ENCODE data around the gene CTNND1. TPM values are rescaled to one million over a fixed set of nuclear protein-coding genes. Genes with fewer than 3 reads are reported as not detected.

CTNND1 gene
- total RNA-seq, 1 donor = 199 TPM

DNA sequence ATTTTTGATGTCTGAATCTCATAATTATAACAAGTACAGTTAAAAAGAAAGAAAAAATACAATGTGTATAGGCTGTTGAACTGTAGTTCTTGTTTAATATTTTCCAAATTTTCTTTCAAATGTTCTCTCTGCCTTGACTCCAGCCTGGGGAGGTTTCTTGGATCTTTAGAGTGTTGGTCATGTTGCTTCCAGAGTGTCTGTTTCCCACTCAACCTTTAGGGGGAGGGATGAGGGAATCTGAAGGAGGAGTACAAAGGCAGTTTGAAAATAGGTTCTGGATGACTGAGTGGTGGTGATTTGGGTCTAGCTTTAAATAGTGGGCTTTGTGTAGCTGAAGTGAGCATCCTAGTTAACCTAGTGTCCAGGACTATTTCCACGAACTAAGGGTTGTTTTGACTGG lies 2.0 kb downstream of the CTNND1 start:
- peak overlapping the region; percentile 82 for H3K4me3 ChIP-seq (ENCODE audit: low read depth, low read length)
- TF ChIP-seq, protein P1, sequence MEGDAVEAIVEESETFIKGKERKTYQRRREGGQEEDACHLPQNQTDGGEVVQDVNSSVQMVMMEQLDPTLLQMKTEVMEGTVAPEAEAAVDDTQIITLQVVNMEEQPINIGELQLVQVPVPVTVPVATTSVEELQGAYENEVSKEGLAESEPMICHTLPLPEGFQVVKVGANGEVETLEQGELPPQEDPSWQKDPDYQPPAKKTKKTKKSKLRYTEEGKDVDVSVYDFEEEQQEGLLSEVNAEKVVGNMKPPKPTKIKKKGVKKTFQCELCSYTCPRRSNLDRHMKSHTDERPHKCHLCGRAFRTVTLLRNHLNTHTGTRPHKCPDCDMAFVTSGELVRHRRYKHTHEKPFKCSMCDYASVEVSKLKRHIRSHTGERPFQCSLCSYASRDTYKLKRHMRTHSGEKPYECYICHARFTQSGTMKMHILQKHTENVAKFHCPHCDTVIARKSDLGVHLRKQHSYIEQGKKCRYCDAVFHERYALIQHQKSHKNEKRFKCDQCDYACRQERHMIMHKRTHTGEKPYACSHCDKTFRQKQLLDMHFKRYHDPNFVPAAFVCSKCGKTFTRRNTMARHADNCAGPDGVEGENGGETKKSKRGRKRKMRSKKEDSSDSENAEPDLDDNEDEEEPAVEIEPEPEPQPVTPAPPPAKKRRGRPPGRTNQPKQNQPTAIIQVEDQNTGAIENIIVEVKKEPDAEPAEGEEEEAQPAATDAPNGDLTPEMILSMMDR (IDR thresholded peaks at IDR 0.05; ENCODE audit: insufficient read depth, low read depth, low read length) = peak; percentile 52
- peak; percentile 50 for DNase-seq (ENCODE audit: low read depth)

DNA sequence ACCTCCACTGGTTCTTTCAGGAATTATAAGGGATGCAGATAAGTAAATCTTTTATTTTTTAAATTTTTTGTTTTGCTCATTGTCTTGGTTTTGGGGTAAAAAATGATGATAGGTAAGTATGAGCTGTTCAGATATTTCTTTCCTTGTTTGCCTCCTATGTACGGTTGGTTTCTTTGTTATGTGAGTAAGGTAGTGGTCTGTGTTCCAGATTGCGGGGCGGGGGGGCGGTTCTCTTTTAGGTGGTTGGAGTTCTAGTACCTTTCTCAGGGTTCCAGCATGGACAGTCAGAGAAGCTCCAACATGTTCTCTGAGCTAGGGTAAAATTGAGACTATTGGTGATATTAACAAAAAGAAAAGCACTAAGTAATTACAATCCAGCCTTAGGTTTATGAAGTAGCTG lies 2.4 kb downstream of the CTNND1 start:
- no peak for DNase-seq (ENCODE audit: low read depth)
- TF ChIP-seq, protein P1 (IDR thresholded peaks at IDR 0.05; ENCODE audit: insufficient read depth, low read depth, low read length) = no peak
- peak overlapping the region; percentile 82 for H3K4me3 ChIP-seq (ENCODE audit: low read depth, low read length)

DNA sequence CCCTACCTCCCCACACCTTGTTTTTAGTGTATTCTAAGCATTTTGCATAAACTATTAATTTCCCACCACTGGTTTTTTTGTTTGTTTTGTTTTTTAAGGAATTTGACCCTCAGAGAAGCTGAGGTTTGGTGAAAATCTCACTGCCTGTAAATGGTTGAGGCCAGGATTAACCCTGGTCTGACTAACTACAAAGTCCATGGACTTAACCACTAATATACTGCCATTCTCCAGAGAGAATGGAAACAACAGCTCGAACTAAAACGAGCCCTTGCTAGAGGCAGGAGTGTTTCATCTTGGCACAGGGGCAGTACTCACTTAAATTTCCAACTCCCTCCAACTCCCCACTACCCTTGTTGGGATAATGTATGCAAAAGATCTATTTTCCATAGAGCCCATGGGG lies 3.0 kb downstream of the CTNND1 start:
- DNase-seq (ENCODE audit: low read depth) = peak; percentile 59
- peak overlapping the region; percentile 82 for H3K4me3 ChIP-seq (ENCODE audit: low read depth, low read length)
- TF ChIP-seq, protein P1 (IDR thresholded peaks at IDR 0.05; ENCODE audit: insufficient read depth, low read depth, low read length) = no peak

DNA sequence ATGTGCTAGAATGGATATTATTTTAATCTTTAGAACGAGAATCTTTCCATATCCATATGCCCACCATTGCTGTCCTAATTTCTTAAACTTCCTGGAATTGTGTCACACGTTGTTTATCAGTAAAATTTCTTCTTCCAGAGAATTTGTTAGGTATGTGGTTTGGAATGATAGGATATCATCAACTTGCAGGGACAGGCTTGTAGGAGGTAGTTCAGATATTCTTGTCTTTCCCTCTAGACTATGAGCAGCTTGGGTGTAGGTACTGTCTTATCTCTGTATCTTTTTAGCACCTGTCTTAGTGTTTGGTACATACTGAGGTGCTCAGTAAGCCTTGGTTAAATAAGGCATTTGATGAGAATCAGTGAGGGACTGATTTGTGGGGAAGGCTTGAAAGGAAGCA lies 3.4 kb downstream of the CTNND1 start:
- DNase-seq (ENCODE audit: low read depth) = no peak
- TF ChIP-seq, protein P1 (IDR thresholded peaks at IDR 0.05; ENCODE audit: insufficient read depth, low read depth, low read length) = no peak
- H3K4me3 ChIP-seq (ENCODE audit: low read depth, low read length) = peak overlapping the region; percentile 82

- DNase-seq (ENCODE audit: low read depth) = no peak
- TF ChIP-seq, protein P1 (IDR thresholded peaks at IDR 0.05; ENCODE audit: insufficient read depth, low read depth, low read length) = no peak
- no peak overlapping the region for H3K4me3 ChIP-seq (ENCODE audit: low read depth, low read length)
These were observed 9.2 kb downstream of the CTNND1 start for GRCh38 chr11:57770793-57771192.

- DNase-seq (ENCODE audit: low read depth) = no peak
- no peak overlapping the region for H3K4me3 ChIP-seq (ENCODE audit: low read depth, low read length)
- TF ChIP-seq, protein P1 (IDR thresholded peaks at IDR 0.05; ENCODE audit: insufficient read depth, low read depth, low read length) = no peak
These were observed 9.8 kb downstream of the CTNND1 start for GRCh38 chr11:57771365-57771764.

DNA sequence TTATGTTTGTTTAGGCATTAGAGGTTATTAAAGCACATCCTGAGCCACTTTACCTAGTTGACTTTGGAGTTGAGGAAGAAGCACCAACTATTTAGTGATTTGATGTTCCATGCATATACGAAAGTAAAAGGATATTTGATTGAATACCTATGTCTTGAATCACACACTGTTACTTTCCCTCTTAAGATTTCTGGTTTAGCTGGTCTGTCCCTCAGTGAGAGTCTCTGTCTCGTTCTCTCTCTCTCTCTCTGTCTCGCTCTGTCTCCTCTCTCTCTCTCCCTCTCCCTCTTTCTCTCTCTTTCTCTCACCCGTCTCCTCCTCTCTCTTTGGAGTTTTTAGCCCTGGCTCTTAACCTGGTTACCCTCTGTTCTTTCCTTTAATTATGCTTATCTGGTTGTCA lies 11.0 kb downstream of the CTNND1 start:
- DNase-seq (ENCODE audit: low read depth) = no peak
- TF ChIP-seq, protein P1 (IDR thresholded peaks at IDR 0.05; ENCODE audit: insufficient read depth, low read depth, low read length) = no peak
- no peak overlapping the region for H3K4me3 ChIP-seq (ENCODE audit: low read depth, low read length)

All from fibroblast of villous mesenchyme (primary cell).